ENCODE data around the gene BTBD2.

GRCh38 chr19:2058570-2059421 is 43.3 kb upstream of the BTBD2 start:
- no peak for TF ChIP-seq CTCF (IDR thresholded peaks at IDR 0.05)
- TF ChIP-seq POLR2A (IDR thresholded peaks at IDR 0.05; ENCODE audit: low read depth) = no peak
- TF ChIP-seq EP300 (IDR thresholded peaks at IDR 0.05) = no peak

Data from esophagus muscularis mucosa (tissue), 4 donors.